Ovary (tissue), 9 donors: ENCODE measurements around the gene AASS. TPM values are rescaled to one million over a fixed set of nuclear protein-coding genes. Genes with fewer than 3 reads are reported as not detected.
A peak's percentile ranks its signal among the peaks of the same experiment; 100 is the strongest.

Source experiments
- DNase-seq, 5 donors: peaks; one replicate each; pipeline ENCODE4 v3.0.0-alpha.2; 2019 to 2020
- H3K27ac ChIP-seq, 2 donors: fragments of 200-600 bp; one replicate each; pipeline versions ENCODE4 v1.5.1 to v1.8.0; 2019 to 2022
- H3K27me3 ChIP-seq: fragments of 200-600 bp; one replicate; pipeline ENCODE4 v1.8.0; 2022
- H3K36me3 ChIP-seq: fragments of 200-600 bp; sonication (generic); one replicate; pipeline ENCODE4 v1.5.1; 2019
- H3K4me1 ChIP-seq: one replicate; pipeline ENCODE4 v1.8.1; 2013; ENCODE audit warnings: mild to moderate bottlenecking, moderate library complexity; ENCODE audit not compliant: insufficient read depth
- H3K4me3 ChIP-seq: fragments of 200-600 bp; sonication (generic); one replicate; pipeline ENCODE4 v1.5.1; 2017
- H3K9me3 ChIP-seq, 2 donors: fragments of 200-600 bp in 1 of 2; sonication (generic) in 1 of 2; one replicate each; pipeline versions ENCODE4 v1.5.1 to v1.8.1; 2013 to 2019; ENCODE audit warnings: mild to moderate bottlenecking in 1 of 2, moderate library complexity in 1 of 2
- CTCF ChIP-seq, 3 donors: fragments of 450-650 bp in 2 of 3; fragments of 200-600 bp in 1 of 3; IDR thresholded peaks; one replicate each; pipeline versions ENCODE4 v1.5.1 to v1.8.0; 2016 to 2022; ENCODE audit warnings: antibody characterized with exemption in 3 of 3, mild to moderate bottlenecking in 1 of 3
- EP300 ChIP-seq: sonication (generic); formaldehyde crosslinking; IDR thresholded peaks from one replicate; pipeline ENCODE4 v1.6.1; 2017; ENCODE audit warnings: antibody characterized with exemption
- POLR2A ChIP-seq: fragments of 450-650 bp; IDR thresholded peaks from one replicate; pipeline ENCODE4 v1.6.1; 2017; ENCODE audit warnings: antibody characterized with exemption, mild to moderate bottlenecking, moderate library complexity
- WGBS, 3 donors: extraction: QIAGEN DNeasy Blood & Tissue Kit in 1 of 3; methylation state at CpG; one replicate each; pipeline versions ENCODE4 v1.1.5 to v1.1.7; 2013 to 2017; 5-methylcytosine and 5-hydroxymethylcytosine counted together
- intact Hi-C, 4 donors: fragments of 100-400 bp; cut with DNase I; formaldehyde crosslinking; loops; one replicate each; pipeline versions ENCODE4 v1.11.0 to v1.15.1; 2022 to 2023
- polyA plus RNA-seq, 2 donors: library from polyadenylated mRNA; stranded (reverse); fragments of 200-250 nt in 1 of 2; fragments of 350-450 nt in 1 of 2; fragmentation: Illumina TruSeq in 1 of 2; extraction: RNeasy Lipid Tissue Mini Kit (QIAGEN cat#74804) in 1 of 2; gene quantifications; one replicate each; pipeline ENCODE4 v1.2.3, GENCODE V29; 2013 to 2014
- total RNA-seq, 7 donors: library from RNA; depleted of rRNA in 2 of 7; stranded (reverse); fragments of >200 nt in 2 of 7; fragmentation: NEBNext Ultra II Directional in 3 of 7; extraction: Animal tissue kit (Norgen Biotek cat#: 25700) in 3 of 7; gene quantifications; one replicate each; pipeline versions ENCODE4 v1.1.0 to v1.2.4, GENCODE V29; 2016 to 2023
- donor health status: DM: no; HTN: no; CAD: no; lungs with moderate emphysema.
- donor health status: DM: no; HTN: no; CAD: no.
- donor health status: Bipolar disorder and iron deficiency.
- donor health status: DM: yes; HTN: yes; CAD: no.
- donor health status: DM: no; HTN: no; CAD: no.
- donor health status: DM: yes; HTN: yes; CAD: no.

The AASS gene
- total and polyA plus RNA-seq, 9 donors: 26.1 to 97.6 (median 59.0) TPM

GRCh38 chr7:122148081-122148480 lies 4.0 kb upstream of the AASS start:
- no peak for DNase-seq
- H3K9me3 ChIP-seq: no peaks in the 10 kb centered on the region
- peaks cover 2% of the 10 kb centered on the region for H3K4me1 ChIP-seq
- 68 to 94% (median 77%) methylated on average over 3 of the region's 3 CpGs for WGBS, 3 donors
- intact Hi-C loops: no loop called here
- no peaks in the 10 kb centered on the region for H3K36me3 ChIP-seq
- H3K27ac ChIP-seq: no peak overlapping the region
- H3K27me3 ChIP-seq: no peaks in the 10 kb centered on the region
- H3K4me3 ChIP-seq: no peak overlapping the region
- no peak for TF ChIP-seq POLR2A
- no peak for TF ChIP-seq CTCF (IDR thresholded peaks at IDR 0.05)
- no peak for TF ChIP-seq EP300

- H3K4me1 ChIP-seq: peaks cover 3% of the 10 kb centered on the region
- no peak overlapping the region for H3K27ac ChIP-seq
- TF ChIP-seq POLR2A (no peak), CTCF (IDR thresholded peaks at IDR 0.05) (no peak), EP300 (no peak)
- WGBS, 3 donors: 66 to 74% (median 70%) methylated on average over 4 of the region's 4 CpGs
- intact Hi-C loops: no loop called here
- H3K9me3 ChIP-seq: no peaks in the 10 kb centered on the region
- H3K4me3 ChIP-seq: no peak overlapping the region
- H3K36me3 ChIP-seq: no peaks in the 10 kb centered on the region
- no peak for DNase-seq
- H3K27me3 ChIP-seq: no peaks in the 10 kb centered on the region
These were observed 2.0 kb upstream of the AASS start for GRCh38 chr7:122145937-122146645.

GRCh38 chr7:122143376-122143750 lies 686 bp downstream of the AASS start:
- TF ChIP-seq EP300: no peak
- Histone ChIP-seq H3K27ac (peak overlapping the region; percentile 92 to 98), H3K4me1 (peaks cover 6% of the 10 kb centered on the region), H3K27me3 (no peaks in the 10 kb centered on the region), H3K36me3 (no peaks in the 10 kb centered on the region), H3K9me3 (no peaks in the 10 kb centered on the region), H3K4me3 (peak overlapping the region; percentile 96)
- intact Hi-C loops: no loop called here
- peak; percentile 17 to 56 (median 45) for DNase-seq
- 0 to 1% (median 0%) methylated on average over 18 of the region's 18 CpGs for WGBS, 3 donors

GRCh38 chr7:122140918-122141317 lies 3.1 kb downstream of the AASS start:
- intact Hi-C loops: no loop called here
- 92 to 95% (median 95%) methylated on average over 1 of the region's 1 CpG for WGBS, 3 donors

More at GRCh38 chr7:122140918-122141317, 3.1 kb downstream of the AASS start:
- TF ChIP-seq CTCF (IDR thresholded peaks at IDR 0.05) (no peak), EP300 (no peak), POLR2A (no peak)
- Histone ChIP-seq H3K27me3 (no peaks in the 10 kb centered on the region), H3K36me3 (no peaks in the 10 kb centered on the region), H3K9me3 (no peaks in the 10 kb centered on the region), H3K27ac (no peak overlapping the region), H3K4me1 (peaks cover 8% of the 10 kb centered on the region), H3K4me3 (no peak overlapping the region)
- DNase-seq: no peak
